GM12801 (cell line): ENCODE data around the gene NT5DC3.

Experiments
- CTCF ChIP-seq: IDR thresholded peaks from one replicate; pipeline ENCODE4 v1.5.1; 2011; ENCODE audit warnings: control low read depth; ENCODE audit not compliant: insufficient read length; ENCODE audit errors: extremely low read depth

NT5DC3 gene

DNA sequence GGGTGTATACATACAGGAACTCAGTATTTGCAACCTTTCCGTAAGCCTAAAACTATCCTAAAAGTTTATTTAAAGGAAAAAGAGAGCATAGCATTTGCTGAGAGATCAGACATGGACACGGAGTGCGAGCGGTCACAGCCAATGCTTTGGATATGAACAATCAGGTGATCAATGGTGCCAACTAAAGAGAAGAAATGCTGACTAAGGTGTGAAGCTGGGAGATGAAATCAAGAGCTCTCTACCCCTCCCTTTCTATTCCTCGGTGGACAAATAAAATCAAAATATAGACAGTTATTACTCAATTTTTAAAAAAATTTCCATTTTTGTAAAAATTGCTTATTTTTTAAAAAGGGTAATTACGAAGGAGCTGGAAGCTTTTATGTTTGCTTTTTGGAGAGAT is 29.2 kb downstream of the NT5DC3 start:
- no peak for TF ChIP-seq CTCF

GRCh38 chr12:103810111-103810510 is 30.9 kb downstream of the NT5DC3 start:
- TF ChIP-seq CTCF: no peak

- TF ChIP-seq CTCF: no peak
Observed at GRCh38 chr12:103809154-103809553, 31.9 kb downstream of the NT5DC3 start.

DNA sequence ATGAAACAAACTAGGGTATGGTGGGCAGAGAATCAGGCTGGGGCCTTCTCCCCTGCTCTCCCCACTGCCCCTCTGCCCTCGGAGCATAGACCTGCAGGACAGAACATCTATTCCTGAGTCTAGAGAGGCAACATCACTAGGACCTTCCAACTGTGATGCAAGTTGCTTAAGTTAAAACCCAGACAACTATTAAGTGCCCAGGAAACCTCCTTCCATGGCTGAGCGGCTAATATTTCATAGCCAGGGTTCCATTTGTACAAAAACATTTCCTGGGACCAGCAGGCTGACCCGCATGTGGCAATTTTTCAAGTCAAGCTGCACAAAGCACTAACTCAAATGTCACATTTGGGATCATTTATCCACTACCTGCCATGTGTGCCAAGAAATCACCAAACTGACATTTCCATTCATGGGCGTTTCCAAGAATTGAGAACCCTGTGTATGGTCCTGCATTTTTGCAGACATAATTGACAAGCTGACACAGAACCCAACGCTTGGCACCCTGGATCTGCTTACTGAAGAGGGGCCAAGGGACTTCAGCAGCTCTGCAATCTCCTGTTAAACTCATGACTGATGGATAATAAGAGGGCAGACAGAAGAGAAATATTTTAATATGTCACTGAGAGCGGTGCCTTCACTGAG is 32.7 kb downstream of the NT5DC3 start:
- no peak for TF ChIP-seq CTCF

DNA sequence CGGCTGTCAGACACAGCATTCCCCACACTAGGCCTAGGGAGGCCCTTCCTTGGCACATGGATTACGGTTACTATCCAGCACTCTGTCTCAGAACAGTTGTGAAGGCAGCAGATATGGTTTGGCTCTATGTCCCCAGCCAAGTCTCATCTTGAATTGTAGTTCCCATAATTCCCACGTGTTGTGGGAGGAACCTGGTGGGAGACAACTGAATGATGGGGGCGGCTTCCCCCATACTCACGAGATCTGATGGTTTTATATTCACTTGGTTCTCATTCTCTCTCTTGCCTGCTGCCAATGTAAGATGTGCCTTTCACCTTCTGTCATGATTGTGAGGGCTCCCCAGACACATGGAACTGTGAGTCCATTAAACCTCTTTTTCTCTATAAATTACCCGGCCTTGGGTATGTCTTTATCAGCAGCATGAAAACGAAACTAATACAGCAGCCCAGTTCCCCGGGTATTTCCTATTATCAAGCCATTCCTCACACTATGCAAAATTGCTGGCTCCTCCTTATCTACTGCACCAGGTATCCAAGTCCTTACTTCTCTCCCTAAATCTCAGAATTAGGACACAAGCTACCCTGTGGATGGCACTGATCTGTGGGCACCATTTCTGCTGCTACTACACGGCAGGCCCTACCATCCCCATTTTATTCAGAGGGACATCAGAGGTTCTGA is 33.3 kb downstream of the NT5DC3 start:
- TF ChIP-seq CTCF: no peak

DNA sequence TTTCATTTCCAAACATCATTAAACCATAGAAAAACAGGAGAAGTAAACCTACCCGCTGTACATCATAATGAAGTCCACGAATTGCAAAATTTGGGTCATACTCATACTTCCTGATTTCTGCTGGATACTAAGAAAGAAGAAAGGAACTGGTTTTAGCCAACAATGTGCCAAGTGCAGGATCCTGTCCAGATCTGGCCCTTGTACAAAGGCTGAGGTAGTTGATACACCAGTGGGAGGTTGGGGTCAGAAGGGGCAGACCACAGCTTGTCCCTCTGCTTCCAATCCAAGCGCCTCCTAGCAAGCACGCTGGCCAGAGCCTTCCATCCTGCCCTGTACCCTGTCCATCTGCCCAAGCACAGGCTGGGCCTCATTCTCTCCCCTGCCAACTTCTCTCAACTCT is 34.2 kb downstream of the NT5DC3 start:
- no peak for TF ChIP-seq CTCF

DNA sequence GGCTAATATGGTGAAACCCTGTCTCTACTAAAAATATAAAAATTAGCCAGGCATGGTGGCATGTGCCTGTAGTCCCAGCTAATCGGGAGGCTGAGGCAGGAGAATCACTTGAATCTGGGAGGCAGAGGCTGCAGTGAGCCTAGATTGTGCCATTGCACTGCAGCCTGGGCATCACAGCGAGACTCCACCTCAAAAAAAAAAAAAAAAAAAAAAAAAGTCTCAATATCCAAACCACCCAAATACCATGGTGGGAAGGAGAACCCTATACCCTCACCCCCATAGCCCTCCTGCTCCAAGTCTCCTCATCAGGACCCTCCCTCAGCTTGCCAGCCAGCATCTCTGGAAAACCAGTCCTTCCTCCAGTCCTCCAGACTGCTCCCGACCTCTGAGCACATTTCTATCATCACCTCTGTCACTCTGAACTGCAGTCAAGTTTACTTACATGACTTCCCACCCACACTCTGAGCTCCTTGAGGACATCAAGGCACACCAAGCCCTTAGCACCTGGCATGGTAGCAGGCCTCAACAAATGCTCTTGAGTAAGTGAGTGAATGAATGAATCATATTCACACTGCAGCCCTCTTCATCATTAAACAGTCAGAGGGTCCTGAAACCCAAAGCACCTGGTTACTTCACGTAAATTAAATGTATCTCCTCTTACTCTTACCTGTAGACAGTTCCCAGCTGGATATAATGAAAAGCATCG is 35.2 kb downstream of the NT5DC3 start:
- no peak for TF ChIP-seq CTCF
